HepG2 (cell line): ENCODE data around the gene ACVR1B. TPM values are rescaled to one million over a fixed set of nuclear protein-coding genes. Genes with fewer than 3 reads are reported as not detected.
A peak's percentile ranks its signal among the peaks of the same experiment; 100 is the strongest.

ENCODE experiments used
- DNMT1 ChIP-seq: sonication (generic); formaldehyde crosslinking; IDR thresholded peaks from 2 replicates; pipeline ENCODE4 v1.5.1; 2020; ENCODE audit warnings: mild to moderate bottlenecking, missing genetic modification reagents
- FOXA1 ChIP-seq, 2 experiments: fragments of 450-650 bp in 1 of 2; sonication (generic) in 1 of 2; formaldehyde crosslinking in 1 of 2; IDR thresholded peaks; 2 replicates each; pipeline versions ENCODE4 v1.4.0 to v1.6.1; 2016 to 2020; ENCODE audit warnings: missing genetic modification reagents in 1 of 2
- HDAC2 ChIP-seq: sonication (generic); formaldehyde crosslinking; IDR thresholded peaks from 2 replicates; pipeline ENCODE4 v1.4.0; 2020; ENCODE audit warnings: missing genetic modification reagents
- KAT8 ChIP-seq: IDR thresholded peaks from 2 replicates; pipeline ENCODE4 v1.6.1; 2016; ENCODE audit warnings: missing genetic modification reagents, missing compliant biosample characterization
- KIAA2018 ChIP-seq: sonication (generic); formaldehyde crosslinking; IDR thresholded peaks from 2 replicates; pipeline ENCODE4 v1.5.0; 2020; ENCODE audit warnings: mild to moderate bottlenecking, missing genetic modification reagents, borderline replicate concordance
- MEF2D ChIP-seq: sonication (generic); formaldehyde crosslinking; IDR thresholded peaks from 2 replicates; pipeline ENCODE4 v1.5.1; 2020; ENCODE audit warnings: mild to moderate bottlenecking, missing genetic modification reagents
- TEF ChIP-seq: sonication (generic); formaldehyde crosslinking; IDR thresholded peaks from 2 replicates; pipeline ENCODE4 v1.5.0; 2020; ENCODE audit warnings: missing genetic modification reagents
- ZNF234 ChIP-seq: sonication (generic); formaldehyde crosslinking; conservative IDR thresholded peaks from 2 replicates; pipeline ENCODE4 v1.5.1; 2020; ENCODE audit warnings: mild to moderate bottlenecking, missing genetic modification reagents
- ZNF629 ChIP-seq: sonication (generic); formaldehyde crosslinking; conservative IDR thresholded peaks from 2 replicates; pipeline ENCODE4 v1.5.0; 2020; ENCODE audit warnings: missing genetic modification reagents
- ZNF678 ChIP-seq: sonication (generic); formaldehyde crosslinking; IDR thresholded peaks from 2 replicates; pipeline ENCODE4 v1.4.0; 2020; ENCODE audit warnings: mild to moderate bottlenecking, missing genetic modification reagents
- polyA plus RNA-seq, 8 experiments: library from polyadenylated mRNA; depleted of rRNA in 3 of 8; stranded (reverse) in 7 of 8; unstranded in 1 of 8; fragments of >200 nt; fragmentation: Illumina TruSeq in 4 of 8; extraction: Trizol in 4 of 8; gene quantifications; 2 replicates each; pipeline versions ENCODE4 v1.2.1 to v1.2.3, GENCODE V29; 2011 to 2016; ENCODE audit warnings: low read depth in 4 of 8, missing spikeins in 1 of 8, mixed read lengths in 1 of 8; ENCODE audit not compliant: insufficient read depth in 1 of 8
- total RNA-seq, 5 experiments: library from RNA; depleted of rRNA; stranded (reverse); fragments of >200 nt; fragmentation: Illumina TruSeq; extraction: Trizol; gene quantifications; 2 replicates each; pipeline ENCODE4 v1.2.3, GENCODE V29; 2016; ENCODE audit warnings: low read depth in 1 of 5
- TF ChIP-seq, protein P1 (sequence below): IDR thresholded peaks from 2 replicates; pipeline ENCODE4 v1.4.0; 2020; ENCODE audit warnings: mild to moderate bottlenecking, missing genetic modification reagents
- TF ChIP-seq, protein P2 (sequence below), 2 experiments: fragments of 450-650 bp in 1 of 2; sonication (generic) in 1 of 2; formaldehyde crosslinking; IDR thresholded peaks; 2 replicates each; pipeline versions ENCODE4 v1.5.0 to v1.8.0; 2020 to 2022; ENCODE audit warnings: mild to moderate bottlenecking in 1 of 2, missing genetic modification reagents in 1 of 2
- TF ChIP-seq, protein P3 (sequence below): sonication (generic); formaldehyde crosslinking; IDR thresholded peaks from 2 replicates; pipeline ENCODE4 v1.5.0; 2020; ENCODE audit warnings: missing genetic modification reagents, mild to moderate bottlenecking, borderline replicate concordance

ACVR1B gene
- total and polyA plus RNA-seq, 2 of the 13 experiments (the other 11 are each of a cell fraction or from before 2014, with no cell fraction given) = 8.9 to 12.1 TPM

- TF ChIP-seq, protein P1, sequence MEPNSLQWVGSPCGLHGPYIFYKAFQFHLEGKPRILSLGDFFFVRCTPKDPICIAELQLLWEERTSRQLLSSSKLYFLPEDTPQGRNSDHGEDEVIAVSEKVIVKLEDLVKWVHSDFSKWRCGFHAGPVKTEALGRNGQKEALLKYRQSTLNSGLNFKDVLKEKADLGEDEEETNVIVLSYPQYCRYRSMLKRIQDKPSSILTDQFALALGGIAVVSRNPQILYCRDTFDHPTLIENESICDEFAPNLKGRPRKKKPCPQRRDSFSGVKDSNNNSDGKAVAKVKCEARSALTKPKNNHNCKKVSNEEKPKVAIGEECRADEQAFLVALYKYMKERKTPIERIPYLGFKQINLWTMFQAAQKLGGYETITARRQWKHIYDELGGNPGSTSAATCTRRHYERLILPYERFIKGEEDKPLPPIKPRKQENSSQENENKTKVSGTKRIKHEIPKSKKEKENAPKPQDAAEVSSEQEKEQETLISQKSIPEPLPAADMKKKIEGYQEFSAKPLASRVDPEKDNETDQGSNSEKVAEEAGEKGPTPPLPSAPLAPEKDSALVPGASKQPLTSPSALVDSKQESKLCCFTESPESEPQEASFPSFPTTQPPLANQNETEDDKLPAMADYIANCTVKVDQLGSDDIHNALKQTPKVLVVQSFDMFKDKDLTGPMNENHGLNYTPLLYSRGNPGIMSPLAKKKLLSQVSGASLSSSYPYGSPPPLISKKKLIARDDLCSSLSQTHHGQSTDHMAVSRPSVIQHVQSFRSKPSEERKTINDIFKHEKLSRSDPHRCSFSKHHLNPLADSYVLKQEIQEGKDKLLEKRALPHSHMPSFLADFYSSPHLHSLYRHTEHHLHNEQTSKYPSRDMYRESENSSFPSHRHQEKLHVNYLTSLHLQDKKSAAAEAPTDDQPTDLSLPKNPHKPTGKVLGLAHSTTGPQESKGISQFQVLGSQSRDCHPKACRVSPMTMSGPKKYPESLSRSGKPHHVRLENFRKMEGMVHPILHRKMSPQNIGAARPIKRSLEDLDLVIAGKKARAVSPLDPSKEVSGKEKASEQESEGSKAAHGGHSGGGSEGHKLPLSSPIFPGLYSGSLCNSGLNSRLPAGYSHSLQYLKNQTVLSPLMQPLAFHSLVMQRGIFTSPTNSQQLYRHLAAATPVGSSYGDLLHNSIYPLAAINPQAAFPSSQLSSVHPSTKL (CRISPR knock-in tag) = peak; percentile 54; the same call in 1 of the 2 replicates
- peak; percentile 80 for TF ChIP-seq ZNF629 (CRISPR knock-in tag)
- TF ChIP-seq HDAC2 (CRISPR knock-in tag) = 0 out of 2 replicates have a peak, but pooled peaks have one; percentile 18
- TF ChIP-seq KIAA2018 (CRISPR knock-in tag) = no peak
- TF ChIP-seq ZNF678 (CRISPR knock-in tag) = no peak
- TF ChIP-seq, protein P2, sequence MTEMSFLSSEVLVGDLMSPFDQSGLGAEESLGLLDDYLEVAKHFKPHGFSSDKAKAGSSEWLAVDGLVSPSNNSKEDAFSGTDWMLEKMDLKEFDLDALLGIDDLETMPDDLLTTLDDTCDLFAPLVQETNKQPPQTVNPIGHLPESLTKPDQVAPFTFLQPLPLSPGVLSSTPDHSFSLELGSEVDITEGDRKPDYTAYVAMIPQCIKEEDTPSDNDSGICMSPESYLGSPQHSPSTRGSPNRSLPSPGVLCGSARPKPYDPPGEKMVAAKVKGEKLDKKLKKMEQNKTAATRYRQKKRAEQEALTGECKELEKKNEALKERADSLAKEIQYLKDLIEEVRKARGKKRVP (CRISPR knock-in tag; IDR thresholded peaks at IDR 0.05) = peak in 1 of 2 experiments; percentile 53; a peak in 2 of 4 replicates
- no peak for TF ChIP-seq DNMT1
- TF ChIP-seq KAT8 (CRISPR knock-in tag) = 0 out of 2 replicates have a peak, but pooled peaks have one; percentile 19
- no peak for TF ChIP-seq ZNF234
- TF ChIP-seq MEF2D (CRISPR knock-in tag) = 0 out of 2 replicates have a peak, but pooled peaks have one; percentile 19
- TF ChIP-seq, protein P3, sequence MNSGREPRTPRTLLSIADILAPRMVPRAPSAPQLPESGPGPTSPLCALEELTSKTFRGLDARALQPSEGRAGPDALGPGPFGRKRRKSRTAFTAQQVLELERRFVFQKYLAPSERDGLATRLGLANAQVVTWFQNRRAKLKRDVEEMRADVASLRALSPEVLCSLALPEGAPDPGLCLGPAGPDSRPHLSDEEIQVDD (CRISPR knock-in tag) = no peak
- no peak for TF ChIP-seq FOXA1 (IDR thresholded peaks at IDR 0.05)
- TF ChIP-seq FOXA1 (CRISPR knock-in tag; IDR thresholded peaks at IDR 0.05) = 0 out of 2 replicates have a peak, but pooled peaks have one; percentile 24
- TF ChIP-seq TEF = peak; percentile 90; the same call in 1 of the 2 replicates
Measured at GRCh38 chr12:51954561-51955361, 3.3 kb downstream of the ACVR1B start (continued).
